ENCODE data around the gene UBXN11. TPM values are rescaled to one million over a fixed set of nuclear protein-coding genes. Genes with fewer than 3 reads are reported as not detected.

The UBXN11 gene
- polyA plus RNA-seq, 1 experiment, result 6.1 TPM

- H3K9me3 ChIP-seq (ENCODE audit: control insufficient read depth, insufficient read depth, low read length), result no peaks in the 10 kb centered on the region
- no peak for TF ChIP-seq CTCF (IDR thresholded peaks at IDR 0.05; ENCODE audit: low read depth, low read length)
- ChIA-PET POLR2A (no interaction called here), CTCF (interaction anchor here (1.7 to 2.2 kb wide), 2 partner anchors 11 to 31 kb away, joined by 5 to 6 read pairs; no protein-coding TSS in a partner anchor)
- peaks cover 22% of the 10 kb centered on the region for H3K27me3 ChIP-seq (ENCODE audit: control insufficient read depth, insufficient read depth, low read length)
- H3K4me3 ChIP-seq (ENCODE audit: low read depth, low read length), result no peak overlapping the region
- DNase-seq (ENCODE audit: low read depth, low spot score), result no peak
- H3K27ac ChIP-seq (ENCODE audit: low read depth, low read length), result no peak overlapping the region
Observed at GRCh38 chr1:26353210-26353859, 46.9 kb upstream of the UBXN11 start.

- CTCF ChIA-PET, result no interaction called here
- Histone ChIP-seq H3K4me3 (ENCODE audit: low read depth, low read length) (no peak overlapping the region), H3K9me3 (ENCODE audit: control insufficient read depth, insufficient read depth, low read length) (no peaks in the 10 kb centered on the region), H3K27ac (ENCODE audit: low read depth, low read length) (no peak overlapping the region), H3K27me3 (ENCODE audit: control insufficient read depth, insufficient read depth, low read length) (peaks cover 22% of the 10 kb centered on the region)
- TF ChIP-seq CTCF (IDR thresholded peaks at IDR 0.05; ENCODE audit: low read depth, low read length), result no peak
- DNase-seq (ENCODE audit: low read depth, low spot score), result no peak
- POLR2A ChIA-PET, result no interaction called here
Observed at GRCh38 chr1:26352338-26352679, 45.9 kb upstream of the UBXN11 start.

DNA sequence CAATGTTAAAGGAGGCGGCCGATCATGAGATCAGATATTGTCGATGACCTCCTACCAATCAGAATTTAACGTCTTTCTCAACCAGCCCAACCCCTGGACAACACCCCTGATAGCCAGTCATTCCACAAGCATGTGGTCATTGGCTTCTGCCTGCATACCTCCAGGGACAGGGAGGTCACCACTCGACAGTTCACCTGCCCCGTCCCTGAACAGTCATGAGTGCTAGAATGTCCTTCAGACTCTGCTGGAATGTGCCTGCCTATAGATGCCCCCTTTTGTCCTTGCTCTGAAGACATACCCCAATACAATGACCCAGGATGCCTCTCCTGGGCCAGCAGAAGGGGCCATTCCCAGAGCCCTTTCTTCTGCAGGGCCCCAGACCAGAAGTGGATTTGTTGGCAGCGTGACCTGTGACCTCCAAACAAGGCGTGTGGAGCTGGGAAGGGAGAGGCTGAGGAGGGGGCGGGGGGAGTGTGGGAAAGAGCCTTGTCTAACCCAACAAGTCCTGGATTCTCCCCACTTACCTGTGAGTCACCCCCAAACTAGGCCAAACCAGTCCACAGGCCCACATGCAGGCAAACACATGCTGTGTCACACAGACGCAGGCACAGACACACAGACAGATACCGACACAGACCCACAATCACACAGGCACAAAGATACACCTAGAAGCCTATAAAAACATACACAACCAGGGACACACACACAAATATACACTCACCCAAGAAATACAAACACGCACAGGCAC lies 45.3 kb upstream of the UBXN11 start:
- no peak for TF ChIP-seq CTCF (IDR thresholded peaks at IDR 0.05; ENCODE audit: low read depth, low read length)
- no peak overlapping the region for H3K4me3 ChIP-seq (ENCODE audit: low read depth, low read length)
- CTCF ChIA-PET, result interaction anchor here (1.0 kb wide), 1 partner anchor 12 kb away, joined by 7 read pairs; no protein-coding TSS in a partner anchor
- POLR2A ChIA-PET, result no interaction called here
- H3K9me3 ChIP-seq (ENCODE audit: control insufficient read depth, insufficient read depth, low read length), result no peaks in the 10 kb centered on the region
- no peak overlapping the region for H3K27ac ChIP-seq (ENCODE audit: low read depth, low read length)
- no peak for DNase-seq (ENCODE audit: low read depth, low spot score)
- peaks cover 19% of the 10 kb centered on the region for H3K27me3 ChIP-seq (ENCODE audit: control insufficient read depth, insufficient read depth, low read length)

DNA sequence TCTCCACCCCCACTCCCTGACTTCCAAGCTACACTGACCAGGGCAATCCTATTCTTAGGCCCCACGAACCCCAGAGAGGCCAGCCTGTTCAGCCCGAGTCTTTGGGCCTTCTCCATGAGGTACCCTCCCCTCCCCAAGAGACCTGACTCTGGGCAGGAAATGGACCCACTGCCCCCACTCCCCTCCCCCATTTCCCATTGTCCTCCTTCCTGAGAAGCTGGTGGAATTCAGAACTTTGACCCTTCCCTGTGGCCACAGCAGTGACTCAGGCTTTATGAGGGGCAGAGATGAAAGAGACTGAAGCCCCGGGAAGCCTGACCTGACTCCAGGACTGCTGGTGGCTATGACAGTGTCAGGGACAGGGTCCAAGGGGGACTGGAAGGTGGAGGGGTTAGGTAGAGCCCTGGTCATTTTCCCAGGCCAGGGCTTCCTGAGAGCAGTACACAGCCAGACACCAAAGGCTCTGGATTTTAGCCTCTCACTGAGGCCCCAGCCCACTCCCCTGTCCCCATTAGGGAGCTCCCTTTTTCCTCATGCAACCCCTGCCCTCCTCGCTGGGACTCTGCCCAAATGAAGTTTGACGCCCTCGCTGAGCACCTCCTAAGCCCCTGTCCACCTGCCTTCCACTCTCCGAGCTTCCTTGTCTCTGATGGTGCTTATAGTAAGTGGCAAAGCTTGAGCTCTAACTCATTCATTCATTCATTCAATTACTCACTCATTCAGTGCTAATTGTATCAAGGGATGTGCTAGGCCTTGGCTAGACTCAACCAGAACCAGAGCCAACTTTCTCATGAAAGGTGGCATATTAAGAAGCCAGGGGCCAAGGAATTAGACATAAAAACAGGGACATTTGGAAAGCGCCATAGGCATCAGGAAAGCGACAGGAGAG lies 44.5 kb upstream of the UBXN11 start:
- no peak overlapping the region for H3K4me3 ChIP-seq (ENCODE audit: low read depth, low read length)
- ChIA-PET CTCF (interaction anchor here (0.7 to 1.0 kb wide), 2 partner anchors 13 to 66 kb away, joined by 3 to 7 read pairs; no protein-coding TSS in a partner anchor), POLR2A (no interaction called here)
- no peaks in the 10 kb centered on the region for H3K9me3 ChIP-seq (ENCODE audit: control insufficient read depth, insufficient read depth, low read length)
- H3K27me3 ChIP-seq (ENCODE audit: control insufficient read depth, insufficient read depth, low read length), result peaks cover 11% of the 10 kb centered on the region
- no peak for TF ChIP-seq CTCF (IDR thresholded peaks at IDR 0.05; ENCODE audit: low read depth, low read length)
- no peak overlapping the region for H3K27ac ChIP-seq (ENCODE audit: low read depth, low read length)
- DNase-seq (ENCODE audit: low read depth, low spot score), result no peak

Data from AG04450 (cell line).